Gastrocnemius medialis (tissue), 4 donors: ENCODE measurements around the gene ZFYVE27.

Experiments used
- CTCF ChIP-seq, 5 experiments: fragments of 450-650 bp in 3 of 5; fragments of 200-600 bp in 2 of 5; sonication (generic) in 2 of 5; IDR thresholded peaks in 4 of 5; conservative IDR thresholded peaks in 1 of 5; 1 replicate in 4 of 5; 2 replicates in 1 of 5; pipeline ENCODE4 v1.5.1; 2016 to 2019; ENCODE audit warnings: antibody characterized with exemption in 5 of 5, mild to moderate bottlenecking in 3 of 5, moderate library complexity in 3 of 5
- POLR2A ChIP-seq, 2 donors: fragments of 450-650 bp; IDR thresholded peaks; one replicate each; pipeline ENCODE4 v1.6.1; 2017; ENCODE audit warnings: antibody characterized with exemption in 2 of 2, mild to moderate bottlenecking in 2 of 2, moderate library complexity in 2 of 2

- TF ChIP-seq CTCF (IDR thresholded peaks at IDR 0.05 in 4 of 5, conservative IDR thresholded peaks at IDR 0.05 in 1 of 5) (no peak), POLR2A (IDR thresholded peaks at IDR 0.05) (no peak)
Measured at GRCh38 chr10:97780841-97781617, 44.1 kb downstream of the ZFYVE27 start.
